ENCODE measurements around the gene AP1G2.

- TF ChIP-seq CTCF (IDR thresholded peaks at IDR 0.05; ENCODE audit: low read depth, low read length) (no peak), EZH2phosphoT487 (IDR thresholded peaks at IDR 0.05; ENCODE audit: low read depth) (no peak)
Measured at GRCh38 chr14:23605931-23606585, 38.5 kb upstream of the AP1G2 start.
